Naive thymus-derived CD4-positive, alpha-beta T cell (primary cell): ENCODE results near the gene SEC14L1. TPM values are rescaled to one million over a fixed set of nuclear protein-coding genes. Genes with fewer than 3 reads are reported as not detected.
A peak's percentile ranks its signal among the peaks of the same experiment; 100 is the strongest.

Experiments
- ATAC-seq: fragments of 150-1000 bp; cut with Tn5 transposase; 2 replicates; pipeline ENCODE4 v1.10.0; 2021; ENCODE audit warnings: mild to moderate bottlenecking, moderate library complexity
- CTCF ChIA-PET: fragments of 350-600 bp; sonication (Branson Sonifier 250); formaldehyde crosslinking; loops from one replicate; lab custom pipeline; 2021; ENCODE audit warnings: antibody characterized with exemption; lab: Charles Lee
- POLR2A ChIA-PET: fragments of 350-600 bp; sonication (Branson Sonifier 250); formaldehyde crosslinking; loops from one replicate; lab custom pipeline; 2021; ENCODE audit warnings: antibody characterized with exemption, inconsistent platforms; lab: Charles Lee
- DNase-seq, 9 donors: peaks; one replicate each; pipeline versions ENCODE4 v3.0.0 to v3.0.0-alpha.2; 2020 to 2022; ENCODE audit warnings: mixed read lengths in 1 of 9
- H3K27ac ChIP-seq: one replicate; pipeline ENCODE4 v1.7.0; 2013; ENCODE audit warnings: mild to moderate bottlenecking, low read depth, low read length, moderate library complexity
- H3K27me3 ChIP-seq, 2 donors: one replicate each; pipeline ENCODE4 v1.7.0; 2013; ENCODE audit warnings: low read length in 2 of 2, mild to moderate bottlenecking in 2 of 2, moderate library complexity in 2 of 2; ENCODE audit not compliant: control insufficient read depth in 2 of 2, insufficient read depth in 2 of 2
- H3K36me3 ChIP-seq, 3 experiments: 1 replicate in 2 of 3; 2 replicates in 1 of 3; pipeline ENCODE4 v1.7.0; 2013; ENCODE audit warnings: low read length in 3 of 3, mild to moderate bottlenecking in 3 of 3, moderate library complexity in 1 of 3; ENCODE audit not compliant: insufficient read depth in 3 of 3, control insufficient read depth in 2 of 3
- H3K4me1 ChIP-seq, 2 donors: one replicate each; pipeline ENCODE4 v1.7.0; 2013; ENCODE audit warnings: low read length in 2 of 2, mild to moderate bottlenecking in 2 of 2, moderate library complexity in 1 of 2; ENCODE audit not compliant: control insufficient read depth in 2 of 2, insufficient read depth in 2 of 2
- H3K4me3 ChIP-seq: 2 replicates; pipeline ENCODE4 v1.7.0; 2013; ENCODE audit warnings: mild to moderate bottlenecking, low read length
- H3K9me3 ChIP-seq, 3 experiments: 1 replicate in 2 of 3; 2 replicates in 1 of 3; pipeline ENCODE4 v1.7.0; 2013; ENCODE audit warnings: low read length in 3 of 3; ENCODE audit not compliant: control insufficient read depth in 2 of 3
- H3K27ac Mint-ChIP-seq, 9 donors: one replicate each; pipeline ENCODE4 v1.8.0; 2020 to 2022; ENCODE audit warnings: mixed read lengths in 9 of 9, mild to moderate bottlenecking in 8 of 9, moderate library complexity in 5 of 9, inconsistent platforms in 2 of 9
- H3K27me3 Mint-ChIP-seq, 5 donors: one replicate each; pipeline ENCODE4 v1.8.0; 2021 to 2022; ENCODE audit warnings: mixed read lengths in 5 of 5, mild to moderate bottlenecking in 1 of 5
- H3K36me3 Mint-ChIP-seq, 5 donors: one replicate each; pipeline ENCODE4 v1.8.0; 2020 to 2022; ENCODE audit warnings: mixed read lengths in 5 of 5, mild to moderate bottlenecking in 3 of 5, inconsistent platforms in 1 of 5
- H3K4me1 Mint-ChIP-seq, 7 donors: one replicate each; pipeline ENCODE4 v1.8.0; 2020 to 2022; ENCODE audit warnings: mixed read lengths in 7 of 7, mild to moderate bottlenecking in 3 of 7, inconsistent platforms in 1 of 7
- H3K4me3 Mint-ChIP-seq, 10 donors: one replicate each; pipeline ENCODE4 v1.8.0; 2020 to 2022; ENCODE audit warnings: mild to moderate bottlenecking in 10 of 10, mixed read lengths in 10 of 10, moderate library complexity in 6 of 10, inconsistent platforms in 2 of 10
- H3K9me3 Mint-ChIP-seq, 11 donors: one replicate each; pipeline ENCODE4 v1.8.0; 2020 to 2022; ENCODE audit warnings: mixed read lengths in 11 of 11, mild to moderate bottlenecking in 4 of 11, inconsistent platforms in 1 of 11, moderate library complexity in 1 of 11
- intact Hi-C, 2 donors: fragments of 100-400 bp; cut with micrococcal nuclease; formaldehyde crosslinking; loops; one replicate each; pipeline ENCODE4 v1.15.1; 2023
- polyA plus RNA-seq, 2 donors: library from polyadenylated mRNA; unstranded; fragments of 300-500 nt; fragmentation: Illumina TruSeq; gene quantifications; one replicate each; pipeline ENCODE4 v1.2.3, GENCODE V29; 2021
- total RNA-seq, 6 experiments: library from RNA in 5 of 6; stranded (reverse) in 5 of 6; gene quantifications; 1 replicate in 5 of 6; 2 replicates in 1 of 6; pipeline ENCODE4 v1.2.3 and lab custom pipeline; 2021 to 2026

SEC14L1 gene
- total and polyA plus RNA-seq, 7 experiments from 2014 or later: 7.0 to 103 (median 28.7) TPM

DNA sequence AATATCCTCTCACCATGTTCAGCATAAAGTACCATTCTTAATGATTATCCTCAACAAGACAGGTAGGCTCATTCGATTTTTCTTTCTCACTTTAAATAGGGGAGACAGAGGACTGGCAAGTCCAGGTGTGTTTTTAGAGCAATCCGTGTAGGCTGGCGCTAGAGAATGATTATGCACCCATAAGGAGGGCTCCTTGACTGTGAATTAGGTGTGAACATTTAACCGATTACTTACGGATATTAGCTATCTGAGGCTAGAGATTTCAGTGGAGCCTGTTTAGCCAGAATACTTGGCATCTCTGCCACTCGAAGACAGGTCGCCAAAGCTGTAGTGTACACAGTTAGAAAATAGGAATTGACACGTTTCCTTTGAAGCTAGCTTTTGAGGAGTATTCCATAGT, 1.9 kb downstream of the SEC14L1 start:
- peaks cover 0 to 36% (median 16%) of the 10 kb centered on the region in 5 donors for H3K36me3 Mint-ChIP-seq
- H3K4me3 Mint-ChIP-seq: peak overlapping the region; percentile 18 to 94 (median 88)

GRCh38 chr17:77143306-77143705, 2.5 kb downstream of the SEC14L1 start:
- no peaks in the 10 kb centered on the region for H3K9me3 ChIP-seq
- ChIA-PET CTCF (interaction anchor here (0.9 kb wide), 1 partner anchor 55 kb away, joined by 3 read pairs; no protein-coding TSS in a partner anchor), POLR2A (interaction anchor here (6.8 kb wide), 1 partner anchor 14 kb away, joined by 67 read pairs; no protein-coding TSS in a partner anchor)
- ATAC-seq (no peak), DNase-seq (no peak)
- Mint-ChIP-seq H3K4me1 (peaks cover 28 to 70% (median 65%) of the 10 kb centered on the region in 7 donors), H3K4me3 (peak overlapping the region in 5 of 10 donors; percentile 8 to 68 (median 62)), H3K36me3 (peaks cover 0 to 33% (median 18%) of the 10 kb centered on the region in 5 donors), H3K27me3 (no peaks in the 10 kb centered on the region), H3K9me3 (peaks cover 0 to 5% (median 0%) of the 10 kb centered on the region in 11 donors), H3K27ac (peak overlapping the region in 5 of 9 donors; percentile 2 to 75 (median 53))
- intact Hi-C loops: loop anchor here in 1 of 2 donors (5.0 kb wide), 1 partner anchor 39 kb away; no protein-coding TSS in a partner anchor
- no peaks in the 10 kb centered on the region for H3K27me3 ChIP-seq
- peaks cover 14 to 20% of the 10 kb centered on the region in 2 donors for H3K4me1 ChIP-seq
- no peak overlapping the region for H3K4me3 ChIP-seq
- H3K36me3 ChIP-seq: peaks cover 0 to 26% (median 0%) of the 10 kb centered on the region in 3 experiments
- H3K27ac ChIP-seq: peak overlapping the region; percentile 31

More for the DNA sequence above, 1.9 kb downstream of the SEC14L1 start:
- peaks cover 0 to 20% (median 0%) of the 10 kb centered on the region in 3 experiments for H3K36me3 ChIP-seq
- no peaks in the 10 kb centered on the region for H3K27me3 ChIP-seq
- H3K4me1 ChIP-seq: peaks cover 14 to 25% of the 10 kb centered on the region in 2 donors
- no peaks in the 10 kb centered on the region for H3K9me3 ChIP-seq
- no peak overlapping the region for H3K4me3 ChIP-seq
- no peak overlapping the region for H3K27ac ChIP-seq
- ChIA-PET POLR2A (interaction anchor here (0.6 to 6.8 kb wide), 4 partner anchors 13 to 1037 kb away, joined by 3 to 67 read pairs (median 15); no protein-coding TSS in a partner anchor), CTCF (interaction anchor here (0.9 kb wide), 1 partner anchor 55 kb away, joined by 3 read pairs; no protein-coding TSS in a partner anchor)
- intact Hi-C loops: loop anchor here in 1 of 2 donors (5.0 kb wide), 1 partner anchor 40 kb away; no protein-coding TSS in a partner anchor
- ATAC-seq (no peak), DNase-seq (no peak)
- Mint-ChIP-seq H3K27ac (peak overlapping the region; percentile 25 to 95 (median 68)), H3K27me3 (no peaks in the 10 kb centered on the region), H3K9me3 (peaks cover 0 to 9% (median 4%) of the 10 kb centered on the region in 11 donors), H3K4me1 (peaks cover 34 to 76% (median 68%) of the 10 kb centered on the region in 7 donors)

GRCh38 chr17:77144227-77144626, 3.5 kb downstream of the SEC14L1 start:
- H3K9me3 Mint-ChIP-seq: no peaks in the 10 kb centered on the region
- H3K36me3 Mint-ChIP-seq: peaks cover 5 to 38% (median 26%) of the 10 kb centered on the region in 5 donors
- POLR2A ChIA-PET: interaction anchor here (0.6 kb wide), 1 partner anchor 915 kb away, joined by 3 read pairs; no protein-coding TSS in a partner anchor
- CTCF ChIA-PET: no interaction called here
- no peak overlapping the region for H3K4me3 Mint-ChIP-seq
- no peaks in the 10 kb centered on the region for H3K27me3 Mint-ChIP-seq
- Histone ChIP-seq H3K27ac (no peak overlapping the region), H3K4me1 (peaks cover 14 to 17% of the 10 kb centered on the region in 2 donors), H3K36me3 (peaks cover 0 to 27% (median 0%) of the 10 kb centered on the region in 3 experiments), H3K4me3 (no peak overlapping the region), H3K27me3 (no peaks in the 10 kb centered on the region), H3K9me3 (no peaks in the 10 kb centered on the region)
- DNase-seq (no peak), ATAC-seq (no peak)
- H3K27ac Mint-ChIP-seq: peak overlapping the region in 2 of 9 donors; percentile 38 to 75
- H3K4me1 Mint-ChIP-seq: peaks cover 27 to 74% (median 69%) of the 10 kb centered on the region in 7 donors
- intact Hi-C loops: loop anchor here in 1 of 2 donors (5.0 kb wide), 1 partner anchor 38 kb away; no protein-coding TSS in a partner anchor

DNA sequence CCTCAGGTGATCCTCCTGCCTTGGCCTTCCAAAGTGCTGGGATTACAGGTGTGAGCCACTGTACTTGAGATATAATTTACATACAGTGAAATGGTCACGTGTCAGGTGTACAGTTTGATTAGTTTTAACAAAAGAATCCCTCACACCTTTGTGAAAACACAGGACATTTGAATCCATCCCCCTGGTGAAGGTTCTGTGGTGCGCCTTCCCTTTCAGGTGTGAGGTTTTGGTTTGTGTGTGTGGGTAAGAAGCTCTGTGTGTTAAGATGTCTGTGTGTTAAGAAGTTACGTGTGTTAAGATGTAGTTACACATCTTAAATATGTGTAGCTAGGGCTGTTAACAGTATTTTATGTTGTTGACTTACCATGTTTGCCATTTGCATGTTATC, 4.4 kb downstream of the SEC14L1 start:
- DNase-seq (no peak), ATAC-seq (no peak)
- Mint-ChIP-seq H3K4me3 (peak overlapping the region in 2 of 10 donors; percentile 1 to 59), H3K4me1 (peaks cover 28 to 74% (median 67%) of the 10 kb centered on the region in 7 donors), H3K36me3 (peaks cover 5 to 40% (median 30%) of the 10 kb centered on the region in 5 donors), H3K9me3 (no peaks in the 10 kb centered on the region), H3K27ac (peak overlapping the region in 7 of 9 donors; percentile 1 to 66 (median 44)), H3K27me3 (no peaks in the 10 kb centered on the region)
- H3K4me3 ChIP-seq: no peak overlapping the region
- no peaks in the 10 kb centered on the region for H3K27me3 ChIP-seq
- ChIA-PET CTCF (no interaction called here), POLR2A (no interaction called here)
- no peaks in the 10 kb centered on the region for H3K9me3 ChIP-seq
- H3K36me3 ChIP-seq: peaks cover 0 to 27% (median 0%) of the 10 kb centered on the region in 3 experiments
- peaks cover 7 to 10% of the 10 kb centered on the region in 2 donors for H3K4me1 ChIP-seq
- no peak overlapping the region for H3K27ac ChIP-seq
- intact Hi-C loops: loop anchor here in 1 of 2 donors (5.0 kb wide), 1 partner anchor 42 kb away; no protein-coding TSS in a partner anchor

GRCh38 chr17:77145612-77146245, 5.0 kb downstream of the SEC14L1 start:
- peak overlapping the region in 7 of 9 donors; percentile 1 to 77 (median 65) for H3K27ac Mint-ChIP-seq
- Histone ChIP-seq H3K36me3 (peaks cover 0 to 27% (median 2%) of the 10 kb centered on the region in 3 experiments), H3K4me3 (no peak overlapping the region), H3K27ac (no peak overlapping the region), H3K4me1 (peaks cover 7 to 10% of the 10 kb centered on the region in 2 donors), H3K9me3 (no peaks in the 10 kb centered on the region), H3K27me3 (no peaks in the 10 kb centered on the region)
- H3K4me3 Mint-ChIP-seq: peak overlapping the region in 3 of 10 donors; percentile 1 to 59 (median 45)
- no peaks in the 10 kb centered on the region for H3K27me3 Mint-ChIP-seq
- ATAC-seq (no peak), DNase-seq (no peak)
- no peaks in the 10 kb centered on the region for H3K9me3 Mint-ChIP-seq
- ChIA-PET POLR2A (interaction anchor here (0.7 kb wide), 1 partner anchor 11 kb away, joined by 3 read pairs; no protein-coding TSS in a partner anchor), CTCF (interaction anchor here (1.1 kb wide), 1 partner anchor 59 kb away, joined by 3 read pairs; no protein-coding TSS in a partner anchor)
- intact Hi-C loops: loop anchor here in 1 of 2 donors (5.0 kb wide), 1 partner anchor 42 kb away; no protein-coding TSS in a partner anchor
- H3K36me3 Mint-ChIP-seq: peaks cover 8 to 46% (median 35%) of the 10 kb centered on the region in 5 donors
- H3K4me1 Mint-ChIP-seq: peaks cover 29 to 77% (median 67%) of the 10 kb centered on the region in 7 donors

DNA sequence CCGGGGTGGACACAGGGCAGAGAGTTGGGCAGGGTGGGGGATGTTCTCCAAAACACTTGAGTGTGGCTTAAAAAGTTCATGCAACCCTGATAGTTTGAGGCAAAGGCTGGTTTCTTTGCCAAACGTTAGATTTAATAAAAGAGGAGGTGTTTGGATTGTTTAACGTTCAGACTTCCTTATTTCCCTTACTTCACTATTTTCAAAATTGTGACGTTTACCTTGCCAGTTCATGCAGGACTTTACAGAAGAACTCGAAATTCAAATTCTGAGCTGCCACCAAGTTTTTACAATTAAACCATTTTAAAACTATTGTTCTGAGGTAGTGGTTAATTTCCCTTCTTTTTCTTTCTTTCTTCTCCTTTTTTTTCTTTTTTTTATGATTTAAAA, 5.5 kb downstream of the SEC14L1 start:
- Mint-ChIP-seq H3K4me3 (peak overlapping the region in 3 of 10 donors; percentile 45 to 62 (median 59)), H3K36me3 (peaks cover 10 to 49% (median 39%) of the 10 kb centered on the region in 5 donors), H3K9me3 (no peaks in the 10 kb centered on the region), H3K27ac (peak overlapping the region in 3 of 9 donors; percentile 1 to 77 (median 66)), H3K4me1 (peaks cover 33 to 80% (median 72%) of the 10 kb centered on the region in 7 donors), H3K27me3 (no peaks in the 10 kb centered on the region)
- no peaks in the 10 kb centered on the region for H3K9me3 ChIP-seq
- CTCF ChIA-PET: interaction anchor here (1.1 kb wide), 1 partner anchor 59 kb away, joined by 3 read pairs; no protein-coding TSS in a partner anchor
- DNase-seq (no peak), ATAC-seq (no peak)
- no peak overlapping the region for H3K27ac ChIP-seq
- H3K27me3 ChIP-seq: no peaks in the 10 kb centered on the region
- peaks cover 7 to 12% of the 10 kb centered on the region in 2 donors for H3K4me1 ChIP-seq
- H3K36me3 ChIP-seq: peaks cover 0 to 27% (median 6%) of the 10 kb centered on the region in 3 experiments
- POLR2A ChIA-PET: interaction anchor here (0.7 kb wide), 1 partner anchor 12 kb away, joined by 3 read pairs; no protein-coding TSS in a partner anchor
- no peak overlapping the region for H3K4me3 ChIP-seq
- intact Hi-C loops: loop anchor here in 1 of 2 donors (5.0 kb wide), 1 partner anchor 41 kb away; no protein-coding TSS in a partner anchor
